Naive thymus-derived CD4-positive, alpha-beta T cell (primary cell): Measurements from ENCODE around the gene RALGPS1. TPM values are rescaled to one million over a fixed set of nuclear protein-coding genes. Genes with fewer than 3 reads are reported as not detected.
A peak's percentile ranks its signal among the peaks of the same experiment; 100 is the strongest.

Source experiments
- ATAC-seq: fragments of 150-1000 bp; cut with Tn5 transposase; 2 replicates; pipeline ENCODE4 v1.10.0; 2021; ENCODE audit warnings: mild to moderate bottlenecking, moderate library complexity
- CTCF ChIA-PET: fragments of 350-600 bp; sonication (Branson Sonifier 250); formaldehyde crosslinking; loops from one replicate; lab custom pipeline; 2021; ENCODE audit warnings: antibody characterized with exemption; lab: Charles Lee
- POLR2A ChIA-PET: fragments of 350-600 bp; sonication (Branson Sonifier 250); formaldehyde crosslinking; loops from one replicate; lab custom pipeline; 2021; ENCODE audit warnings: antibody characterized with exemption, inconsistent platforms; lab: Charles Lee
- DNase-seq, 9 donors: peaks; one replicate each; pipeline versions ENCODE4 v3.0.0 to v3.0.0-alpha.2; 2020 to 2022; ENCODE audit warnings: mixed read lengths in 1 of 9
- H3K27ac ChIP-seq: one replicate; pipeline ENCODE4 v1.7.0; 2013; ENCODE audit warnings: mild to moderate bottlenecking, low read depth, low read length, moderate library complexity
- H3K27me3 ChIP-seq, 2 donors: one replicate each; pipeline ENCODE4 v1.7.0; 2013; ENCODE audit warnings: low read length in 2 of 2, mild to moderate bottlenecking in 2 of 2, moderate library complexity in 2 of 2; ENCODE audit not compliant: control insufficient read depth in 2 of 2, insufficient read depth in 2 of 2
- H3K36me3 ChIP-seq, 3 experiments: 1 replicate in 2 of 3; 2 replicates in 1 of 3; pipeline ENCODE4 v1.7.0; 2013; ENCODE audit warnings: low read length in 3 of 3, mild to moderate bottlenecking in 3 of 3, moderate library complexity in 1 of 3; ENCODE audit not compliant: insufficient read depth in 3 of 3, control insufficient read depth in 2 of 3
- H3K4me1 ChIP-seq, 2 donors: one replicate each; pipeline ENCODE4 v1.7.0; 2013; ENCODE audit warnings: low read length in 2 of 2, mild to moderate bottlenecking in 2 of 2, moderate library complexity in 1 of 2; ENCODE audit not compliant: control insufficient read depth in 2 of 2, insufficient read depth in 2 of 2
- H3K4me3 ChIP-seq: 2 replicates; pipeline ENCODE4 v1.7.0; 2013; ENCODE audit warnings: mild to moderate bottlenecking, low read length
- H3K9me3 ChIP-seq, 3 experiments: 1 replicate in 2 of 3; 2 replicates in 1 of 3; pipeline ENCODE4 v1.7.0; 2013; ENCODE audit warnings: low read length in 3 of 3; ENCODE audit not compliant: control insufficient read depth in 2 of 3
- H3K27ac Mint-ChIP-seq, 9 donors: one replicate each; pipeline ENCODE4 v1.8.0; 2020 to 2022; ENCODE audit warnings: mixed read lengths in 9 of 9, mild to moderate bottlenecking in 8 of 9, moderate library complexity in 5 of 9, inconsistent platforms in 2 of 9
- H3K27me3 Mint-ChIP-seq, 5 donors: one replicate each; pipeline ENCODE4 v1.8.0; 2021 to 2022; ENCODE audit warnings: mixed read lengths in 5 of 5, mild to moderate bottlenecking in 1 of 5
- H3K36me3 Mint-ChIP-seq, 5 donors: one replicate each; pipeline ENCODE4 v1.8.0; 2020 to 2022; ENCODE audit warnings: mixed read lengths in 5 of 5, mild to moderate bottlenecking in 3 of 5, inconsistent platforms in 1 of 5
- H3K4me1 Mint-ChIP-seq, 7 donors: one replicate each; pipeline ENCODE4 v1.8.0; 2020 to 2022; ENCODE audit warnings: mixed read lengths in 7 of 7, mild to moderate bottlenecking in 3 of 7, inconsistent platforms in 1 of 7
- H3K4me3 Mint-ChIP-seq, 10 donors: one replicate each; pipeline ENCODE4 v1.8.0; 2020 to 2022; ENCODE audit warnings: mild to moderate bottlenecking in 10 of 10, mixed read lengths in 10 of 10, moderate library complexity in 6 of 10, inconsistent platforms in 2 of 10
- H3K9me3 Mint-ChIP-seq, 11 donors: one replicate each; pipeline ENCODE4 v1.8.0; 2020 to 2022; ENCODE audit warnings: mixed read lengths in 11 of 11, mild to moderate bottlenecking in 4 of 11, inconsistent platforms in 1 of 11, moderate library complexity in 1 of 11
- intact Hi-C, 2 donors: fragments of 100-400 bp; cut with micrococcal nuclease; formaldehyde crosslinking; loops; one replicate each; pipeline ENCODE4 v1.15.1; 2023
- polyA plus RNA-seq, 2 donors: library from polyadenylated mRNA; unstranded; fragments of 300-500 nt; fragmentation: Illumina TruSeq; gene quantifications; one replicate each; pipeline ENCODE4 v1.2.3, GENCODE V29; 2021
- total RNA-seq, 6 experiments: library from RNA in 5 of 6; stranded (reverse) in 5 of 6; gene quantifications; 1 replicate in 5 of 6; 2 replicates in 1 of 6; pipeline ENCODE4 v1.2.3 and lab custom pipeline; 2021 to 2026

RALGPS1 gene
- total and polyA plus RNA-seq, 7 experiments from 2014 or later, result 1.0 to 8.3 (median 4.1) TPM

DNA sequence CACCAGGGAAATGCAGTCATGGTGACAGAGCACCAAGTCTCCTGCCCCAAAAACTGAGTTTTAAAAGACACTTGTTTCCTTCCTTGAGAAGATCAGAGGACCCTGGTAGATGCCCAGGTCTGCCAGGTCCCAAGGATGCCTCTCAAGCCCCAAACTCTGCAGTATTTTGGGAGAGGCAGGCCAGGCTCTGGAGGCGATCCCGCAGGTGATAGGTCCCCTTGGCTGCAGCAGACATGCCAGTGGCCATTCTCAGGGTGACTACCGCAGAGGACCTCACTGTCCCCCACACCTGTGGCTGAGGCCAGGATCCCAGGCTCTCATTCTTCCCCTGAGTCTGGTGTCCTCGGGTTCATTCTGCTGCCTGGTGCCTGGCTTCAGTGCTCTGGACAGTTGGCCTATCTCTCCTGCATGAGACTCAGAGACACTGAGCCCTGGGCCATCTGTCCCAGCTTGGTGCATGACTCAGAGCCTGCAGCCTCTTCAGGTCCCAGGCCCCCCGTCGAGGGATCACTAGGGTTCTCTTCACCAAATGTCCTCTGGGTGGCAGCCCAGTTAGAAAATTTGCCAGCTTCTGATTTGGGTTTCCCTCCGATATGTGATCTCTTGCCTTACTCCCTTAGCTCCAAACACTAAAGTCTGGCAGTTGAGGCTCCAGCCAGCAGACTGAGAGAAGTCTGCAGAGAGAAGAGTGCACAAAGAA, 290.3 kb downstream of the RALGPS1 start:
- peaks cover 0 to 27% (median 7%) of the 10 kb centered on the region in 5 donors for H3K27me3 Mint-ChIP-seq
- H3K36me3 Mint-ChIP-seq, result peaks cover 0 to 5% (median 0%) of the 10 kb centered on the region in 5 donors
- ChIA-PET POLR2A (no interaction called here), CTCF (no interaction called here)
- DNase-seq (no peak), ATAC-seq (no peak)
- H3K4me3 Mint-ChIP-seq, result no peak overlapping the region
- H3K27me3 ChIP-seq, result no peaks in the 10 kb centered on the region
- H3K4me3 ChIP-seq, result no peak overlapping the region
- intact Hi-C loops, result no loop called here
- no peak overlapping the region for H3K27ac ChIP-seq
- no peak overlapping the region for H3K27ac Mint-ChIP-seq
- H3K4me1 ChIP-seq, result peaks cover 0 to 6% of the 10 kb centered on the region in 2 donors
- H3K9me3 Mint-ChIP-seq, result no peaks in the 10 kb centered on the region
- H3K36me3 ChIP-seq, result no peaks in the 10 kb centered on the region
- peaks cover 0 to 23% (median 13%) of the 10 kb centered on the region in 7 donors for H3K4me1 Mint-ChIP-seq
- H3K9me3 ChIP-seq, result no peaks in the 10 kb centered on the region

GRCh38 chr9:127205952-127206351, 291.4 kb downstream of the RALGPS1 start:
- H3K4me1 Mint-ChIP-seq, result peaks cover 0 to 23% (median 13%) of the 10 kb centered on the region in 7 donors
- DNase-seq (no peak), ATAC-seq (no peak)
- H3K4me3 Mint-ChIP-seq, result no peak overlapping the region
- no peak overlapping the region for H3K27ac ChIP-seq
- CTCF ChIA-PET, result no interaction called here
- intact Hi-C loops, result no loop called here
- H3K4me3 ChIP-seq, result no peak overlapping the region
- POLR2A ChIA-PET, result no interaction called here
- no peaks in the 10 kb centered on the region for H3K9me3 Mint-ChIP-seq
- H3K36me3 ChIP-seq, result no peaks in the 10 kb centered on the region
- H3K27ac Mint-ChIP-seq, result no peak overlapping the region
- H3K4me1 ChIP-seq, result peaks cover 0 to 6% of the 10 kb centered on the region in 2 donors
- no peaks in the 10 kb centered on the region for H3K9me3 ChIP-seq
- peaks cover 0 to 31% (median 7%) of the 10 kb centered on the region in 5 donors for H3K27me3 Mint-ChIP-seq
- peaks cover 0 to 5% (median 0%) of the 10 kb centered on the region in 5 donors for H3K36me3 Mint-ChIP-seq
- H3K27me3 ChIP-seq, result no peaks in the 10 kb centered on the region

GRCh38 chr9:127206666-127207065, 292.1 kb downstream of the RALGPS1 start:
- Histone ChIP-seq H3K36me3 (no peaks in the 10 kb centered on the region), H3K4me3 (no peak overlapping the region), H3K27ac (no peak overlapping the region), H3K27me3 (no peaks in the 10 kb centered on the region), H3K9me3 (no peaks in the 10 kb centered on the region), H3K4me1 (peaks cover 0 to 6% of the 10 kb centered on the region in 2 donors)
- CTCF ChIA-PET, result no interaction called here
- Mint-ChIP-seq H3K9me3 (no peaks in the 10 kb centered on the region), H3K27ac (peak overlapping the region in 1 of 9 donors; percentile 66), H3K27me3 (peaks cover 0 to 28% (median 7%) of the 10 kb centered on the region in 5 donors), H3K36me3 (no peaks in the 10 kb centered on the region), H3K4me3 (no peak overlapping the region), H3K4me1 (peaks cover 0 to 23% (median 13%) of the 10 kb centered on the region in 7 donors)
- DNase-seq, result no peak
- intact Hi-C loops, result no loop called here
- no peak for ATAC-seq
- POLR2A ChIA-PET, result no interaction called here

DNA sequence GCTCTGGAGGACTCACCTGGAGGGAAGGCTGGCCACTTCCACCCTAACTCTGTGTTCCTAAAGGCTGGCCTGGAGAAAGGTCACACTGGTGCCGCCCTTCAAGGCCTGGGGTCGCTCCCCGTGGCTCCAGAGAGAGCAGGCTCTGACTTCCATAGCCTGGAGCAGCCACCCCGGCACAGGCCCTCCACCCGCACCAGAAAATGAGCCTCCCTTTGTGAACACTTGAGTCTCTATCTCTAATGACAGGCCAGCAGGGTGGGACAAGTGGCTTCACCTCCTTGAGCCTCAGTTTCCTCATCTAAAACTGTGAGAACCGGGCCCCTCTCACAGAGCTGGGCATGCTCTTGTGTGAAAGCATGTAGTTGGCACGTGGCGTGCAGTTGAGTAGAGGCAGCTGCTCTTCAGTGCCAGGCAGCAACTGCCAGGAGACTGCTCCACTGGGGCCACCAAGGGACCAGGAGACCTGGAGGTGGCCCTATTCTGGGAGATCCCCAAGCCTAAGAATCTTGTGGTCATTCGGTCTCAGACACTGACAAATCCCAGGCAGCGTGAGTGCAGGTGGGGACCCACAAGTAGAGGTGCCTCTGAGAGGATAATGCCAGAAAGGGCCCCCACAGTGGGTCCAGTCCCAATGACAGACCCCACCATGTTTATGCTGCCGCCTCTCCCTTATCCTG, 293.3 kb downstream of the RALGPS1 start:
- no peak overlapping the region for H3K4me3 Mint-ChIP-seq
- no peaks in the 10 kb centered on the region for H3K36me3 ChIP-seq
- no peaks in the 10 kb centered on the region for H3K9me3 ChIP-seq
- H3K4me3 ChIP-seq, result no peak overlapping the region
- CTCF ChIA-PET, result interaction anchor here (0.9 kb wide), 1 partner anchor 9 kb away, joined by 3 read pairs; no protein-coding TSS in a partner anchor
- H3K27ac ChIP-seq, result no peak overlapping the region
- ATAC-seq (no peak), DNase-seq (no peak)
- no peaks in the 10 kb centered on the region for H3K36me3 Mint-ChIP-seq
- no peaks in the 10 kb centered on the region for H3K9me3 Mint-ChIP-seq
- peaks cover 0 to 6% of the 10 kb centered on the region in 2 donors for H3K4me1 ChIP-seq
- no peak overlapping the region for H3K27ac Mint-ChIP-seq
- intact Hi-C loops, result no loop called here
- H3K27me3 Mint-ChIP-seq, result peaks cover 0 to 21% (median 5%) of the 10 kb centered on the region in 5 donors
- H3K27me3 ChIP-seq, result no peaks in the 10 kb centered on the region
- H3K4me1 Mint-ChIP-seq, result peaks cover 0 to 23% (median 13%) of the 10 kb centered on the region in 7 donors
- POLR2A ChIA-PET, result no interaction called here

GRCh38 chr9:127208416-127208815, 293.8 kb downstream of the RALGPS1 start:
- intact Hi-C loops, result no loop called here
- ChIA-PET POLR2A (no interaction called here), CTCF (interaction anchor here (0.9 kb wide), 1 partner anchor 10 kb away, joined by 3 read pairs; no protein-coding TSS in a partner anchor)
- Histone ChIP-seq H3K27ac (no peak overlapping the region), H3K27me3 (no peaks in the 10 kb centered on the region), H3K4me3 (no peak overlapping the region), H3K4me1 (peaks cover 0 to 6% of the 10 kb centered on the region in 2 donors), H3K36me3 (no peaks in the 10 kb centered on the region), H3K9me3 (no peaks in the 10 kb centered on the region)
- peaks cover 0 to 16% (median 5%) of the 10 kb centered on the region in 5 donors for H3K27me3 Mint-ChIP-seq
- H3K36me3 Mint-ChIP-seq, result no peaks in the 10 kb centered on the region
- ATAC-seq (no peak), DNase-seq (no peak)
- H3K4me3 Mint-ChIP-seq, result no peak overlapping the region
- H3K4me1 Mint-ChIP-seq, result peaks cover 0 to 18% (median 9%) of the 10 kb centered on the region in 7 donors
- no peak overlapping the region for H3K27ac Mint-ChIP-seq
- no peaks in the 10 kb centered on the region for H3K9me3 Mint-ChIP-seq

DNA sequence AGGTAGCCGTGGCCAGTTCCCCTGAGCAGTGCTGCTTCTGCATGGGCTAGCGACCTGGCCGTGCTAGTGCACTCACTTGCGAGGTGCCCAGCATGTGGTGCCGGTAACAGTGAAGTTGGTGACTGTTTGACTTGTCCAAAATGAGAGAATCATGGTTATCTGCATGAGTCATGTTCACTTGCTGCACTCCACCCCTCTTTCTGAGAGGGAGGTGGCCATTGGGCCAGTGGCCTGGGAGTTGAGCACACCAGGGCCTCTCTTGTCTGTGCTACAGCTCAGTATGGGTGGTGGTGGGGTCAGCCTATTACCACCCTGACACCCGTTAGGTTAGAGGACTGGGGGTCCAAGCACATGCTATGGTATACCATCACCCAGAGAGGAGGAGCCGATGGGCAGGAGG, 294.6 kb downstream of the RALGPS1 start:
- H3K9me3 Mint-ChIP-seq, result no peaks in the 10 kb centered on the region
- peaks cover 0 to 14% (median 11%) of the 10 kb centered on the region in 5 donors for H3K27me3 Mint-ChIP-seq
- no peak overlapping the region for H3K4me3 Mint-ChIP-seq
- no peak for DNase-seq
- H3K36me3 Mint-ChIP-seq, result no peaks in the 10 kb centered on the region
- POLR2A ChIA-PET, result no interaction called here
- Histone ChIP-seq H3K36me3 (no peaks in the 10 kb centered on the region), H3K4me1 (peaks cover 0 to under 1% of the 10 kb centered on the region in 2 donors), H3K9me3 (no peaks in the 10 kb centered on the region), H3K4me3 (no peak overlapping the region), H3K27ac (no peak overlapping the region), H3K27me3 (no peaks in the 10 kb centered on the region)
- no peak overlapping the region for H3K27ac Mint-ChIP-seq
- intact Hi-C loops, result no loop called here
- CTCF ChIA-PET, result no interaction called here
- no peak for ATAC-seq
- peaks cover 0 to 10% (median under 1%) of the 10 kb centered on the region in 7 donors for H3K4me1 Mint-ChIP-seq
